HG03196 (cell line): ENCODE results near the gene CCDC40.

ENCODE experiments used
- ATAC-seq: cut with Tn5 transposase; IDR thresholded peaks from one replicate; pipeline ENCODE4 v1.9.1; 2021; ENCODE audit not compliant: unreplicated experiment

CCDC40 gene

GRCh38 chr17:80129006-80129565 is 92.6 kb downstream of the CCDC40 start:
- ATAC-seq, result no peak

- ATAC-seq, result no peak
These were observed 94.5 kb downstream of the CCDC40 start for GRCh38 chr17:80130992-80131391.

GRCh38 chr17:80132906-80133625 is 96.6 kb downstream of the CCDC40 start:
- no peak for ATAC-seq

DNA sequence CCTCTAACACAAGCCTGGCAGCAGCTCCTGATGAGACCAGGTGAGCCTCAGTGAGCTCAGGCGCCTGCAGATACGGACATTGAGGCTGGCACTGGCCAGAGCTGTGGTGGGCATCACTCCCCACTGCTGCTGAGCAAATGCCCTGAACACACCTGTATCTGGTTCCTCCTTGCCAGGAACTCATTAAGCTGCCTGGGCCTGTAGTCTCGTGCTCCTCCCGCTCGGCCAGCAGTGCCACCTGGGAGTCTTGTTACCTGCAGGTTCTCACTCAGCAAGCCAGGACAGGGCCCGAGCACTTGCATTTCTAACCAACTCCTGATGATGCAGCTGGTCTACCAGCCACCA is 97.2 kb downstream of the CCDC40 start:
- ATAC-seq, result no peak

- no peak for ATAC-seq
These were observed 100.7 kb downstream of the CCDC40 start for GRCh38 chr17:80137131-80137530.

- ATAC-seq, result no peak
These were observed 102.5 kb downstream of the CCDC40 start for GRCh38 chr17:80138856-80139426.

DNA sequence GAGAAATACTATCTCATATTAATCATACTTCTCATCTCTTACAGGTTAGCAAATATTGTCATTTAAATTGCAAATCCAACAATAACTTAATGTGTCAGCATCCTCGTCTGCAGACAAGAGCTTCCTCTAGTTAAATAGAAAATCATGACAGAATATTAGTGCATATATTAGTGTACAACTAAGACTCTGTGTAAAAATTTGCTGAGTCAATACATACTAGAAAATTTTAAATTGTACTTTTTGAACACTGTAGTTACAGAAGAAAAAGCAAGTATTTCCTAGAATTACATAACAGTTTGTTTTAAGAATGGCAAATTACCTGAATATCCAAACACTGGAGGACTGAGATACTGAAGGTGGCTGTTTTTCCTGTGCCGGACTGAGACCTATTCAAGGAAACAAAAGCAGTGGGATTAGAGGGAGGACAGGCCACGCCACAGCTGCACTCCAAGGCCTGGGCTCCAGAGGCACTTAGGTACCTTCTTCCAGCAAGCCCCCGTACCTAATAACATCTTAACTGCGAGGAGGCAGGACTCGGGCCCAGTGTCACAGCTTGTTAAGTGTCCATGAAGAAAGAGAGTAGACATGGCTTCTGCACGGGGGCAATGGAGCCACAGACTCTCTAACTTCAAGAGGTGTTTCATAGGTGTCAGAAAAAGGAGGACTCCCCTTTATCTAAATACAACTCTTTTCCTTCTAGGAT is 105.2 kb downstream of the CCDC40 start:
- ATAC-seq, result no peak

DNA sequence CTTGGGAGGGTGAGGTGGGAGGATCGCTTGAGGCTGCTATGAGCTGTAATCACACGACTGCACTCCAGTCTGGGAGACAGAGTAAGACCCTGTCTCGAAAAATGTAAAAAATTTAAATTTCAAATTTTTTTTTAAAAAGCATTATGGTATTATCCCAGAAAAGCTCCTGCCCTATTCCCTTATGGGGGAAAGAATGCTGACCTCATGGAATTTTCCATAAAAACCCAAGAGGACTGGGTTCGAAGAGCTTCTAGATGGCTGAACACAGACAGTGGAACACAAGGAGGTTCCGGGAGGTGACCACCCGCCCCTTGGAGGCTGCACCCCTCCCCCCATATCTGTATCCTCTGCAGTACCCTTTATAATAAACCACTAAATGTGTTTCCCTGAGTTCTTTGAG is 106.5 kb downstream of the CCDC40 start:
- no peak for ATAC-seq

DNA sequence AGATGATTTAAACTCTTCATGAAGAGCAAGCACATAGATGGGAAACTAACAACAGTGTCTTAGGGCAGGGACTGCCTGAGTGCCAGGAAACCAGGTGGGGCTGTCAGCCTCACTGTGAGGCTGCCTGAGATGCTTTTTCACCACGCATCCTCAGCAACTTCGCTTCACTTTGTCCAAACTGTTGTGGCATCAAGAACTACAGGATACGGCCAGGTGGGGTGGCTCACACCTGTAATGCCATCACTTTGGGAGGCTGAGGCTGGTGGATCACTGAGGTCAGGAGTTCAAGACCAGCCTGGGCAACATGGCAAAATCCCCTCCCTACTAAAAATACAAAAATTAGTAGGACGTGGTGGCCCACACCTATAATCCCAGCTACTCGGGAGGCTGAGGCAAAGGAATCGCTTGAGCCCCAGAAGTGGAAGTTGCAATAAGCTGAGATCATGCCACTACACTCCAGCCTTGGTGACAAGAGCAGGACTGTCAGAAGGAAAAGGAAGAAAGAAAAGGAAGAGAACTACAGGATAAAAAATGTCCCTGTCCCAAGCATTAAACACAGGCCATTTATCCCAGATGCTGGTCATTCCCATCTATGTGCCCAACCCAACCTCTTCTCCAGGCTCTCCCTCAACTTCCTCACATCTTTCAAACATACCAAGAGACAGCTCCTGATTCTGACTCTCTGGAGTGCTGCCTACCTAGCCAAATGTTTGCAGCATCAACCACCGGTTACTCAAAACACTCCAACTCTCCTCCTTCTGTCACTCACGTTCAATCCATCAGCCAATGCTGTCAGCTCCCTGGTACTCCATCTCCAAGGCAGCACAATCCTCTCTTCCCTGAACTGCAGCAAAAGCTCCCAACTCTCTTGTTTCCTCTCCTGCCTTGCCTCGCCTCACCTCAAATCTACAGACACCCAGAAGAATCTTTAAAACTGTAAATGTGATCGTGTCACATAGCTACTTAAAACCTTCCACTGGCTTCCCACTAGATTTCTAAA is 108.9 kb downstream of the CCDC40 start:
- no peak for ATAC-seq

GRCh38 chr17:80146121-80147034 is 109.9 kb downstream of the CCDC40 start:
- peak; percentile 16 for ATAC-seq

- ATAC-seq, result peak; percentile 85
These were observed 110.8 kb downstream of the CCDC40 start, which contains the start of gene EIF4A3 for GRCh38 chr17:80147035-80147822. TSS of gene EIF4A3 (minus strand) at chr17:80147128. CDS start at chr17:80146961, 167 bp downstream.
